A549 (cell line): ENCODE measurements around the gene IQCN. TPM values are rescaled to one million over a fixed set of nuclear protein-coding genes. Genes with fewer than 3 reads are reported as not detected.

Experiments
- ATAC-seq, 2 experiments: fragments of 200-7000 bp in 1 of 2; fragments of >200 bp in 1 of 2; cut with Nextera tagmentation in 1 of 2; cut with Tn5 transposase in 1 of 2; 3 replicates each; pipeline versions ENCODE4 v1.8.0 to v1.9.1; 2018 to 2020; ENCODE audit warnings: mild to moderate bottlenecking in 1 of 2, moderate library complexity in 1 of 2
- CTCF ChIA-PET: fragments of 300-600 bp; sonication (Branson Sonifier 250); formaldehyde crosslinking; extraction: SDS; loops from one replicate; lab custom pipeline; 2021; ENCODE audit warnings: antibody characterized with exemption, inconsistent platforms; lab: Yijun Ruan, JAX
- POLR2A ChIA-PET: fragments of 350-600 bp; formaldehyde crosslinking; extraction: SDS; loops from one replicate; lab custom pipeline; 2021; ENCODE audit warnings: antibody characterized with exemption, inconsistent platforms; lab: Yijun Ruan, JAX
- DNase-seq, 2 experiments: peaks; one replicate each; pipeline versions ENCODE4 v3.0.0 to v3.0.0-alpha.2; 2011 to 2016; ENCODE audit warnings: low read depth in 1 of 2, low spot score in 1 of 2
- FAIRE-seq: peaks from 2 replicates; lab custom pipeline; 2011; peaks lifted over from hg19 to GRCh38; lab: Jason Lieb, UNC
- H3K27ac ChIP-seq, 2 experiments: fragments of >200 bp; sonication (Bioruptor Twin); formaldehyde crosslinking; 3 replicates each; pipeline ENCODE4 v1.5.1; 2016 to 2017
- H3K4me1 ChIP-seq: fragments of >200 bp; sonication (Bioruptor Twin); formaldehyde crosslinking; 3 replicates; pipeline ENCODE4 v1.6.1; 2016
- H3K4me2 ChIP-seq: fragments of >200 bp; sonication (Bioruptor Twin); formaldehyde crosslinking; 3 replicates; pipeline ENCODE4 v1.6.1; 2016
- H3K4me3 ChIP-seq: fragments of >200 bp; sonication (Bioruptor Twin); formaldehyde crosslinking; 3 replicates; pipeline ENCODE4 v1.5.1; 2016
- H3K9me3 ChIP-seq: fragments of >200 bp; sonication (Bioruptor Twin); formaldehyde crosslinking; 3 replicates; pipeline ENCODE4 v1.6.1; 2016
- CBX8 ChIP-seq: fragments of 200-600 bp; sonication (generic); IDR thresholded peaks from 2 replicates; pipeline ENCODE4 v1.6.1; 2016
- CEBPB ChIP-seq, 2 experiments: fragments of >200 bp in 1 of 2; sonication (Bioruptor Twin) in 1 of 2; formaldehyde crosslinking in 1 of 2; IDR thresholded peaks; 2 replicates each; pipeline ENCODE4 v1.6.1; 2012 to 2016
- CHD4 ChIP-seq: fragments of 200-600 bp; sonication (generic); IDR thresholded peaks from 2 replicates; pipeline ENCODE4 v1.6.1; 2016; ENCODE audit warnings: antibody characterized with exemption, mild to moderate bottlenecking, borderline replicate concordance
- EHF ChIP-seq: fragments of 250-450 bp; sonication (Bioruptor Pico); IDR thresholded peaks from 2 replicates; pipeline ENCODE4 v1.5.0; 2020; ENCODE audit warnings: mild to moderate bottlenecking
- FOSB ChIP-seq: fragments of 250-450 bp; sonication (Bioruptor Pico); IDR thresholded peaks from 2 replicates; pipeline ENCODE4 v1.5.0; 2020; ENCODE audit warnings: mild to moderate bottlenecking, moderate library complexity
- FOSL2 ChIP-seq, 2 experiments: fragments of 450-650 bp in 1 of 2; fragments of >200 bp in 1 of 2; sonication (Bioruptor Twin) in 1 of 2; formaldehyde crosslinking; IDR thresholded peaks; 2 replicates each; pipeline versions ENCODE4 v1.5.0 to v1.6.1; 2016 to 2020; ENCODE audit warnings: mild to moderate bottlenecking in 1 of 2, moderate library complexity in 1 of 2
- GATA3 ChIP-seq: IDR thresholded peaks from 2 replicates; pipeline ENCODE4 v1.6.1; 2012; ENCODE audit warnings: borderline replicate concordance
- HOXB5 ChIP-seq: fragments of 250-450 bp; sonication (Bioruptor Pico); IDR thresholded peaks from 2 replicates; pipeline ENCODE4 v1.5.0; 2020; ENCODE audit warnings: mild to moderate bottlenecking, moderate library complexity
- JUN ChIP-seq, 2 experiments: fragments of >200 bp; sonication (Bioruptor Twin); formaldehyde crosslinking; IDR thresholded peaks; 2 replicates in 1 of 2; 3 replicates in 1 of 2; pipeline ENCODE4 v1.6.1; 2016 to 2017
- MAFK ChIP-seq: fragments of 450-650 bp; IDR thresholded peaks from 2 replicates; pipeline ENCODE4 v1.6.1; 2014; ENCODE audit not compliant: partially characterized antibody
- NFE2L2 ChIP-seq: fragments of 150-350 bp; conservative IDR thresholded peaks from 2 replicates; pipeline ENCODE4 v1.6.1; 2014; ENCODE audit warnings: low read length
- NR3C1 ChIP-seq: fragments of >200 bp; sonication (Bioruptor Twin); formaldehyde crosslinking; IDR thresholded peaks from 3 replicates; pipeline ENCODE4 v1.6.1; 2017
- POLR2A ChIP-seq: IDR thresholded peaks from 2 replicates; pipeline ENCODE4 v1.6.1; 2012; ENCODE audit warnings: mild to moderate bottlenecking, low read length
- RCOR1 ChIP-seq: fragments of 150-350 bp; IDR thresholded peaks from 2 replicates; pipeline ENCODE4 v1.6.1; 2014; ENCODE audit warnings: antibody characterized with exemption, low read length, low read depth
- RFX5 ChIP-seq: fragments of 450-650 bp; IDR thresholded peaks from 2 replicates; pipeline ENCODE4 v1.7.1; 2014; ENCODE audit warnings: antibody characterized with exemption, mild to moderate bottlenecking, moderate library complexity
- RNF2 ChIP-seq: fragments of 200-600 bp; sonication (generic); IDR thresholded peaks from 2 replicates; pipeline ENCODE4 v1.6.1; 2016; ENCODE audit warnings: low read depth, mild to moderate bottlenecking, antibody characterized with exemption, moderate library complexity, borderline replicate concordance
- TFCP2L1 ChIP-seq: fragments of 250-450 bp; sonication (Bioruptor Pico); IDR thresholded peaks from 2 replicates; pipeline ENCODE4 v1.5.0; 2021; ENCODE audit warnings: mild to moderate bottlenecking
- TP53 ChIP-seq: fragments of 250-450 bp; sonication (Bioruptor Pico); IDR thresholded peaks from 2 replicates; pipeline ENCODE4 v1.5.0; 2021; ENCODE audit warnings: mild to moderate bottlenecking, moderate library complexity
- ZSCAN20 ChIP-seq: fragments of 250-450 bp; sonication (Bioruptor Pico); IDR thresholded peaks from 2 replicates; pipeline ENCODE4 v1.8.0; 2022; ENCODE audit warnings: mild to moderate bottlenecking, moderate library complexity
- WGBS: methylation state at CpG from one replicate; pipeline ENCODE4 v1.1.6; 2017; ENCODE audit errors: missing lambda C conversion rate; 5-methylcytosine and 5-hydroxymethylcytosine counted together
- polyA plus RNA-seq, 4 experiments: library from polyadenylated mRNA; depleted of rRNA in 3 of 4; stranded (reverse); fragments of >200 nt; fragmentation: RNase III in 1 of 4; extraction: RNeasy Plus Mini Kit Qiagen cat#74134 plus additional on column Dnase treatment in 1 of 4; gene quantifications; 2 replicates in 3 of 4; 3 replicates in 1 of 4; pipeline ENCODE4 v1.2.3, GENCODE V29; 2011 to 2017
- TF ChIP-seq, protein P1 (sequence below): fragments of 200-600 bp; sonication (generic); IDR thresholded peaks from 2 replicates; pipeline ENCODE4 v1.6.1; 2016; ENCODE audit warnings: antibody characterized with exemption, mild to moderate bottlenecking, moderate library complexity
- TF ChIP-seq, protein P2 (sequence below): fragments of 250-450 bp; sonication (Bioruptor Pico); IDR thresholded peaks from 2 replicates; pipeline ENCODE4 v1.5.0; 2021; ENCODE audit warnings: mild to moderate bottlenecking, moderate library complexity, borderline replicate concordance
- TF ChIP-seq, protein P3 (sequence below): IDR thresholded peaks from 2 replicates; pipeline ENCODE4 v1.6.1; 2012
- TF ChIP-seq, protein P4 (sequence below): fragments of 250-450 bp; sonication (Bioruptor Pico); IDR thresholded peaks from 2 replicates; pipeline ENCODE4 v1.5.0; 2020; ENCODE audit warnings: low read depth, mild to moderate bottlenecking, moderate library complexity

Gene IQCN
- polyA plus RNA-seq, 2 of the 4 experiments (the other 2 are of a cell fraction), result 0.34 to 0.50 TPM

DNA sequence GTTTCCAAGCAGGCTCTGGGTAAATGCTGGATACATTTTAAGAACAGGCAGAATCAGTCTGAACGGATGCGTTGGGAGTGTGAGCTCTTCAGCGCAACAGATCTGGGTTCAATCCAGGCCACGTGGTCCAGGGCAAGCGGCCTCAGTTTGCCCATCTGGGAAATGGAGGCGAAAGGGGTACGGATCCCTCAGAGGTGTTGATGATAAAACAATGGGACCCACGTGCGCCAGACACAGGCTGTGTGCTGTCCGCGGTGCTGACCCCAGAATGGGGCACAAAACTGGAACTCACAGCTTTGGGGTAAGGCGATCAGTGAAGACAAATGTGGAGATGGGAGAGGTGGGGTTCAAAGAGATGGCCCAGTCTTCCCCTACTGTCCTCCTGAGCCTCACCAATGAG, 34.9 kb downstream of the IQCN start:
- Histone ChIP-seq H3K4me3 (no peak overlapping the region), H3K9me3 (no peaks in the 10 kb centered on the region), H3K4me1 (no peaks in the 10 kb centered on the region), H3K27ac (no peak overlapping the region), H3K4me2 (no peak overlapping the region)
- WGBS, result 26% methylated on average over 12 of the region's 12 CpGs
- ChIA-PET POLR2A (interaction anchor here (0.9 kb wide), 1 partner anchor 8 kb away, joined by 4 read pairs; no protein-coding TSS in a partner anchor), CTCF (interaction anchor here (1.0 to 3.9 kb wide), 6 partner anchors 11 to 126 kb away, joined by 3 to 45 read pairs (median 4); a partner anchor contains a TSS)
- DNase-seq (no peak), FAIRE-seq (no peak), ATAC-seq (0 out of 6 replicates have a peak, but pooled peaks of 1 of the 2 experiments have one; percentile 39)
- TF ChIP-seq GATA3 (no peak), RFX5 (no peak), TP53 (CRISPR knock-in tag) (no peak), JUN (IDR thresholded peaks at IDR 0.05) (no peak), FOSL2 (IDR thresholded peaks at IDR 0.05) (no peak), FOSL2 (CRISPR knock-in tag; IDR thresholded peaks at IDR 0.05) (no peak), CEBPB (IDR thresholded peaks at IDR 0.05) (no peak), FOSB (no peak), RNF2 (no peak), POLR2A (no peak), TFCP2L1 (no peak)
- TF ChIP-seq, protein P1, sequence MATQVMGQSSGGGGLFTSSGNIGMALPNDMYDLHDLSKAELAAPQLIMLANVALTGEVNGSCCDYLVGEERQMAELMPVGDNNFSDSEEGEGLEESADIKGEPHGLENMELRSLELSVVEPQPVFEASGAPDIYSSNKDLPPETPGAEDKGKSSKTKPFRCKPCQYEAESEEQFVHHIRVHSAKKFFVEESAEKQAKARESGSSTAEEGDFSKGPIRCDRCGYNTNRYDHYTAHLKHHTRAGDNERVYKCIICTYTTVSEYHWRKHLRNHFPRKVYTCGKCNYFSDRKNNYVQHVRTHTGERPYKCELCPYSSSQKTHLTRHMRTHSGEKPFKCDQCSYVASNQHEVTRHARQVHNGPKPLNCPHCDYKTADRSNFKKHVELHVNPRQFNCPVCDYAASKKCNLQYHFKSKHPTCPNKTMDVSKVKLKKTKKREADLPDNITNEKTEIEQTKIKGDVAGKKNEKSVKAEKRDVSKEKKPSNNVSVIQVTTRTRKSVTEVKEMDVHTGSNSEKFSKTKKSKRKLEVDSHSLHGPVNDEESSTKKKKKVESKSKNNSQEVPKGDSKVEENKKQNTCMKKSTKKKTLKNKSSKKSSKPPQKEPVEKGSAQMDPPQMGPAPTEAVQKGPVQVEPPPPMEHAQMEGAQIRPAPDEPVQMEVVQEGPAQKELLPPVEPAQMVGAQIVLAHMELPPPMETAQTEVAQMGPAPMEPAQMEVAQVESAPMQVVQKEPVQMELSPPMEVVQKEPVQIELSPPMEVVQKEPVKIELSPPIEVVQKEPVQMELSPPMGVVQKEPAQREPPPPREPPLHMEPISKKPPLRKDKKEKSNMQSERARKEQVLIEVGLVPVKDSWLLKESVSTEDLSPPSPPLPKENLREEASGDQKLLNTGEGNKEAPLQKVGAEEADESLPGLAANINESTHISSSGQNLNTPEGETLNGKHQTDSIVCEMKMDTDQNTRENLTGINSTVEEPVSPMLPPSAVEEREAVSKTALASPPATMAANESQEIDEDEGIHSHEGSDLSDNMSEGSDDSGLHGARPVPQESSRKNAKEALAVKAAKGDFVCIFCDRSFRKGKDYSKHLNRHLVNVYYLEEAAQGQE, result peak; percentile 77; the same call in 1 of the 2 replicates
- TF ChIP-seq, protein P2, sequence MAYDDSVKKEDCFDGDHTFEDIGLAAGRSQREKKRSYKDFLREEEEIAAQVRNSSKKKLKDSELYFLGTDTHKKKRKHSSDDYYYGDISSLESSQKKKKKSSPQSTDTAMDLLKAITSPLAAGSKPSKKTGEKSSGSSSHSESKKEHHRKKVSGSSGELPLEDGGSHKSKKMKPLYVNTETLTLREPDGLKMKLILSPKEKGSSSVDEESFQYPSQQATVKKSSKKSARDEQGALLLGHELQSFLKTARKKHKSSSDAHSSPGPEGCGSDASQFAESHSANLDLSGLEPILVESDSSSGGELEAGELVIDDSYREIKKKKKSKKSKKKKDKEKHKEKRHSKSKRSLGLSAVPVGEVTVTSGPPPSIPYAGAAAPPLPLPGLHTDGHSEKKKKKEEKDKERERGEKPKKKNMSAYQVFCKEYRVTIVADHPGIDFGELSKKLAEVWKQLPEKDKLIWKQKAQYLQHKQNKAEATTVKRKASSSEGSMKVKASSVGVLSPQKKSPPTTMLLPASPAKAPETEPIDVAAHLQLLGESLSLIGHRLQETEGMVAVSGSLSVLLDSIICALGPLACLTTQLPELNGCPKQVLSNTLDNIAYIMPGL (CRISPR knock-in tag), result no peak
- TF ChIP-seq, protein P3, sequence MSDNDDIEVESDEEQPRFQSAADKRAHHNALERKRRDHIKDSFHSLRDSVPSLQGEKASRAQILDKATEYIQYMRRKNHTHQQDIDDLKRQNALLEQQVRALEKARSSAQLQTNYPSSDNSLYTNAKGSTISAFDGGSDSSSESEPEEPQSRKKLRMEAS, result 0 out of 2 replicates have a peak, but pooled peaks have one; percentile 21
- TF ChIP-seq, protein P4, sequence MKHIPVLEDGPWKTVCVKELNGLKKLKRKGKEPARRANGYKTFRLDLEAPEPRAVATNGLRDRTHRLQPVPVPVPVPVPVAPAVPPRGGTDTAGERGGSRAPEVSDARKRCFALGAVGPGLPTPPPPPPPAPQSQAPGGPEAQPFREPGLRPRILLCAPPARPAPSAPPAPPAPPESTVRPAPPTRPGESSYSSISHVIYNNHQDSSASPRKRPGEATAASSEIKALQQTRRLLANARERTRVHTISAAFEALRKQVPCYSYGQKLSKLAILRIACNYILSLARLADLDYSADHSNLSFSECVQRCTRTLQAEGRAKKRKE (CRISPR knock-in tag), result no peak

DNA sequence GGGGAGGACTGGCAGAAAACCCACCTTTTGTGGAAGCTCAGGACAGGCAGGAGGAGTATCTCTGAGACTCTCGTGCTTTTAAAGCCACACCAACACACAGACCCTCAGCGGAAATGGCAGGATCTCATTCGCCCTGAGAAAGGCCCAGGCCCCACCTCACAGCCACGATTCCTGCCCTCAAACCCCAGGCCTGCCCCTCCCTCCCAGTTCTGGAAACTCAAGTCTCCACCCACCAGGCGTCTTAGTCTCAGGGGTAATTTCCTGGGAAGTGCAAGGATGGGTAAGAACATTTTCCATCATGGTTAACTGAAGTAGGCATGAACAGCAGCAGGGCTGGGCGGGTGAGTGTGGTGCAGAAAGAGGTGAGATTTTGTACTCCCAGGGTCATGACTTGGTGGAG, 40.1 kb downstream of the IQCN start:
- peaks cover 20% of the 10 kb centered on the region for H3K4me1 ChIP-seq
- no peaks in the 10 kb centered on the region for H3K9me3 ChIP-seq
- 14% methylated on average over 6 of the region's 6 CpGs for WGBS
- DNase-seq (no peak), ATAC-seq (no peak), FAIRE-seq (no peak)
- no peak overlapping the region for H3K27ac ChIP-seq
- no peak overlapping the region for H3K4me3 ChIP-seq
- CTCF ChIA-PET, result interaction anchor here (1.0 to 4.7 kb wide), 4 partner anchors 13 to 42 kb away, joined by 3 to 34 read pairs (median 4); no protein-coding TSS in a partner anchor
- H3K4me2 ChIP-seq, result no peak overlapping the region
- TF ChIP-seq HOXB5 (no peak), NFE2L2 (no peak), ZSCAN20 (CRISPR knock-in tag) (no peak), NR3C1 (no peak), MAFK (no peak), RCOR1 (no peak), EHF (CRISPR knock-in tag) (no peak), POLR2A (no peak), CHD4 (no peak), GATA3 (no peak), CBX8 (no peak)
- POLR2A ChIA-PET, result no interaction called here
